Articular chondrocyte of knee joint (primary cell): Measurements from ENCODE around the gene NIN. TPM values are rescaled to one million over a fixed set of nuclear protein-coding genes. Genes with fewer than 3 reads are reported as not detected.

ENCODE experiments used
- small RNA-seq: library from RNA; depleted of rRNA; stranded (forward); fragments of <200 nt; gene quantifications from one replicate; pipeline ENCODE3, GENCODE V24; 2012
- total RNA-seq: library from RNA; depleted of rRNA; stranded (reverse); fragments of >200 nt; gene quantifications from 2 replicates; pipeline ENCODE4 v1.2.3, GENCODE V29; 2012

Gene NIN
- 31.7 and 36.1 TPM in 2 replicates for total RNA-seq

GRCh38 chr14:50830932-50831725, at the start of gene NIN:
NIN (minus strand) TSS chr14:50831162; CDS start chr14:50822056, 9,106 bp downstream.

DNA sequence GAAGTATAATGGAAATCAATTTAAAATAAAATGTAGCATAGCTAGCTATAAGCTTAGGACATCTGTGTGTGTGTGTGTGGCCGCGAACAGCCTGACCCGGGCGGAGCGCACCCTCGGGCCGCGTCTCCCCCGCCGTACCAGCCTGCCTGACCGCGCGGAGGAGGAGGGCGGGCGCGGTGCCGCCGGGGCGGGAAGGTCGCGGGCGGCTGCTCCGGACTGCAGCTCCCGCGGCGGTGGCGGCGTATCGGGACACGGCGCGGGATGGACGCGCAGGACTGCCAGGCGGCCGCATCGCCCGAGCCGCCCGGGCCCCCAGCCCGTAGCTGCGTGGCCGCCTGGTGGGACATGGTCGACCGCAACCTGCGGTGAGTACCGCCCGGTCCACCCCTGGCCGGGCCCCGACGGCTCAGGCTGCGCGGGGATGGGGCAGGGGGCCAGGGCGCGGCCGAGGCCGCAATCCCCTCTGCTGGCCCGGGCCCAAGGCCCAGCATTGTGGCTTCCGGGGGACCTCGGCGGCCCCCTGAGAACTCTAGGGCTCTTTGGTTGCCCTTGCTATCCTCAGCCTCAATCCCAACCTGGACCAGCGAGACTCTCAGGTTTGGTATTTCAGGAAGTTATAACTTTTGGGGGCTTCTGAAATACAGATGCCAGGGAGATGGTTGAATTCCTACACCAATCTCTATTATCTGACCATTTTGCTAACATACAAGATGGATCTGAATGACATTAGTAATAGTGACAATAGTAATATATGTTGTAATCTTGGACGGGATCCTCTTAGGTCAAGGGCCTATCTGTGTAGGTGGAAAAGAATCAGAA, 41.2 kb upstream of the NIN start, which contains the start of gene ABHD12B:
Gene ABHD12B, plus strand, starts transcription at position 140 of the 819 bp plus-strand sequence. Its CDS starts 122 bp downstream, at position 262.

Small RNAs within 50 kb of the gene (small RNA-seq; reads per million reads assigned to genes)
- gene RF00593 = not detected

Other genes starting within 250 kb of the NIN start
- gene SAV1, start 162.9 kb downstream of the NIN start, total RNA-seq = 47.6 and 57.5 TPM in 2 replicates
- gene ABHD12B, start 40.9 kb upstream of the NIN start, total RNA-seq = not detected in 2 replicates
- 77.8 and 95.0 TPM in 2 replicates for gene PYGL, start 113.3 kb upstream of the NIN start, total RNA-seq